ENCODE measurements around the gene AKAP6. TPM values are rescaled to one million over a fixed set of nuclear protein-coding genes. Genes with fewer than 3 reads are reported as not detected.

AKAP6 gene
- total RNA-seq, 1 experiment from 2014 or later = 1.1 TPM

- no peak overlapping the region for H3K27ac Mint-ChIP-seq
- TF ChIP-seq, protein P1, sequence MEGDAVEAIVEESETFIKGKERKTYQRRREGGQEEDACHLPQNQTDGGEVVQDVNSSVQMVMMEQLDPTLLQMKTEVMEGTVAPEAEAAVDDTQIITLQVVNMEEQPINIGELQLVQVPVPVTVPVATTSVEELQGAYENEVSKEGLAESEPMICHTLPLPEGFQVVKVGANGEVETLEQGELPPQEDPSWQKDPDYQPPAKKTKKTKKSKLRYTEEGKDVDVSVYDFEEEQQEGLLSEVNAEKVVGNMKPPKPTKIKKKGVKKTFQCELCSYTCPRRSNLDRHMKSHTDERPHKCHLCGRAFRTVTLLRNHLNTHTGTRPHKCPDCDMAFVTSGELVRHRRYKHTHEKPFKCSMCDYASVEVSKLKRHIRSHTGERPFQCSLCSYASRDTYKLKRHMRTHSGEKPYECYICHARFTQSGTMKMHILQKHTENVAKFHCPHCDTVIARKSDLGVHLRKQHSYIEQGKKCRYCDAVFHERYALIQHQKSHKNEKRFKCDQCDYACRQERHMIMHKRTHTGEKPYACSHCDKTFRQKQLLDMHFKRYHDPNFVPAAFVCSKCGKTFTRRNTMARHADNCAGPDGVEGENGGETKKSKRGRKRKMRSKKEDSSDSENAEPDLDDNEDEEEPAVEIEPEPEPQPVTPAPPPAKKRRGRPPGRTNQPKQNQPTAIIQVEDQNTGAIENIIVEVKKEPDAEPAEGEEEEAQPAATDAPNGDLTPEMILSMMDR (conservative IDR thresholded peaks at IDR 0.05) = no peak
- Histone ChIP-seq H3K23ac (ENCODE audit: insufficient read length, low read depth, low read length) (no peak overlapping the region), H4K5ac (ENCODE audit: insufficient read length, low read depth, low read length) (no peak overlapping the region), H2BK5ac (ENCODE audit: insufficient read length, low read length) (no peak overlapping the region), H2AFZ (ENCODE audit: low read length) (no peak overlapping the region), H2AK5ac (ENCODE audit: insufficient read length, low read length) (no peak overlapping the region), H3K4ac (ENCODE audit: low read depth, low read length) (no peak overlapping the region), H3K9ac (ENCODE audit: extremely low read depth, insufficient read length, low read length) (no peak overlapping the region), H4K8ac (replicated peaks; ENCODE audit: insufficient read length, low read depth, low read length) (no peak overlapping the region), H3K27ac (ENCODE audit: insufficient read length, low read depth, low read length) (no peak overlapping the region), H2BK20ac (ENCODE audit: low read depth, low read length, poor library complexity, severe bottlenecking) (no peak overlapping the region), H3K18ac (ENCODE audit: insufficient read length, low read depth, low read length) (no peak overlapping the region), H3K4me2 (ENCODE audit: insufficient read depth, insufficient read length, low read length) (no peak overlapping the region), H3K4me1 (ENCODE audit: insufficient read depth, low read length) (no peaks in the 10 kb centered on the region), H4K20me1 (ENCODE audit: control insufficient read depth, insufficient read depth, insufficient read length) (no peaks in the 10 kb centered on the region), H3K14ac (ENCODE audit: insufficient read depth, low read length) (no peak overlapping the region), H2BK15ac (ENCODE audit: low read depth, low read length) (no peak overlapping the region), H3K79me1 (ENCODE audit: insufficient read depth, low read depth, low read length, poor library complexity, severe bottlenecking) (no peaks in the 10 kb centered on the region), H2BK120ac (ENCODE audit: low read depth, low read length, poor library complexity, severe bottlenecking) (no peak overlapping the region), H3T11ph (ENCODE audit: low read length) (no peak overlapping the region), H3K23me2 (ENCODE audit: insufficient read length, low read depth, low read length, poor library complexity, severe bottlenecking) (no peaks in the 10 kb centered on the region), H2BK12ac (ENCODE audit: insufficient read length, low read depth, low read length) (no peak overlapping the region), H3K56ac (ENCODE audit: insufficient read length, low read depth, low read length) (no peak overlapping the region), H4K91ac (ENCODE audit: insufficient read length, low read depth, low read length) (no peak overlapping the region), H3K9me3 (ENCODE audit: control insufficient read depth, low read depth, low read length) (no peaks in the 10 kb centered on the region), H3K27me3 (ENCODE audit: insufficient read depth, low read length) (no peaks in the 10 kb centered on the region), H3K79me2 (ENCODE audit: insufficient read depth, low read length) (no peaks in the 10 kb centered on the region)
- DNase-seq = no peak
- H3K9me3 Mint-ChIP-seq = no peaks in the 10 kb centered on the region
- H3K4me3 Mint-ChIP-seq = no peak overlapping the region
- H3K4me1 Mint-ChIP-seq = no peaks in the 10 kb centered on the region
- no peaks in the 10 kb centered on the region for H3K36me3 Mint-ChIP-seq (ENCODE audit: insufficient read depth in 1 of 3, low read depth in 3 of 3)
- H3K27me3 Mint-ChIP-seq (ENCODE audit: low read depth) = no peaks in the 10 kb centered on the region
These were observed 223.7 kb downstream of the AKAP6 start for GRCh38 chr14:32552766-32553165.

Data from H9 (cell line).